ENCODE measurements around the gene STIMATE. TPM values are rescaled to one million over a fixed set of nuclear protein-coding genes. Genes with fewer than 3 reads are reported as not detected.

STIMATE gene
- polyA plus RNA-seq, 1 donor from 2014 or later: 14.6 TPM

- Histone ChIP-seq H3K36me3 (ENCODE audit: insufficient read depth, low read length) (no peaks in the 10 kb centered on the region), H4K20me1 (ENCODE audit: insufficient read depth) (no peaks in the 10 kb centered on the region), H3K27me3 (ENCODE audit: insufficient read depth, low read depth, low read length) (no peaks in the 10 kb centered on the region), H3K27ac (ENCODE audit: low read length) (no peak overlapping the region), H3K9me2 (ENCODE audit: insufficient read depth, low read length) (no peaks in the 10 kb centered on the region), H3K9ac (ENCODE audit: low read length) (no peak overlapping the region), H3K4me3 (ENCODE audit: low read length) (no peak overlapping the region), H3K9me3 (ENCODE audit: low read length) (no peaks in the 10 kb centered on the region), H2AFZ (ENCODE audit: low read depth, low read length) (no peak overlapping the region), H3K79me2 (replicated peaks; ENCODE audit: insufficient read depth, low read length) (no peaks in the 10 kb centered on the region), H3K4me2 (ENCODE audit: low read length) (no peak overlapping the region), H3F3A (ENCODE audit: insufficient read depth, low read length, poor library complexity, severe bottlenecking) (no peaks in the 10 kb centered on the region)
- TF ChIP-seq EP300 (conservative IDR thresholded peaks at IDR 0.05; ENCODE audit: poor library complexity, severe bottlenecking): no peak
- no peak for TF ChIP-seq CTCF (IDR thresholded peaks at IDR 0.05; ENCODE audit: poor library complexity, severe bottlenecking)
- TF ChIP-seq REST (IDR thresholded peaks at IDR 0.05; ENCODE audit: borderline replicate concordance): no peak
- no peak for TF ChIP-seq EZH2 (IDR thresholded peaks at IDR 0.05; ENCODE audit: borderline replicate concordance, insufficient read depth, low read length, poor library complexity, severe bottlenecking)
- TF ChIP-seq SMC3 (conservative IDR thresholded peaks at IDR 0.05; ENCODE audit: poor library complexity): no peak
- TF ChIP-seq RAD21 (conservative IDR thresholded peaks at IDR 0.05): no peak
- TF ChIP-seq TAF1 (IDR thresholded peaks at IDR 0.05; ENCODE audit: low read depth): no peak
- no peak for TF ChIP-seq POLR2AphosphoS5 (IDR thresholded peaks at IDR 0.05)
- TF ChIP-seq MXI1 (conservative IDR thresholded peaks at IDR 0.05; ENCODE audit: poor library complexity, severe bottlenecking): no peak
These were observed 37.5 kb downstream of the STIMATE start for GRCh38 chr3:52859686-52860423.

GRCh38 chr3:52857864-52858263 is 39.5 kb downstream of the STIMATE start:
- Histone ChIP-seq H3K9me3 (ENCODE audit: low read length) (no peaks in the 10 kb centered on the region), H3K36me3 (ENCODE audit: insufficient read depth, low read length) (no peaks in the 10 kb centered on the region), H3K4me3 (ENCODE audit: low read length) (no peak overlapping the region), H3F3A (ENCODE audit: insufficient read depth, low read length, poor library complexity, severe bottlenecking) (no peaks in the 10 kb centered on the region), H2AFZ (ENCODE audit: low read depth, low read length) (no peak overlapping the region), H3K9ac (ENCODE audit: low read length) (no peak overlapping the region), H3K9me2 (ENCODE audit: insufficient read depth, low read length) (no peaks in the 10 kb centered on the region), H3K4me2 (ENCODE audit: low read length) (no peak overlapping the region), H3K79me2 (replicated peaks; ENCODE audit: insufficient read depth, low read length) (no peaks in the 10 kb centered on the region), H3K27me3 (ENCODE audit: insufficient read depth, low read depth, low read length) (no peaks in the 10 kb centered on the region), H3K27ac (ENCODE audit: low read length) (no peak overlapping the region), H4K20me1 (ENCODE audit: insufficient read depth) (no peaks in the 10 kb centered on the region)
- TF ChIP-seq TAF1 (IDR thresholded peaks at IDR 0.05; ENCODE audit: low read depth) (no peak), EP300 (conservative IDR thresholded peaks at IDR 0.05; ENCODE audit: poor library complexity, severe bottlenecking) (no peak), SMC3 (conservative IDR thresholded peaks at IDR 0.05; ENCODE audit: poor library complexity) (no peak), EZH2 (IDR thresholded peaks at IDR 0.05; ENCODE audit: borderline replicate concordance, insufficient read depth, low read length, poor library complexity, severe bottlenecking) (no peak), MXI1 (conservative IDR thresholded peaks at IDR 0.05; ENCODE audit: poor library complexity, severe bottlenecking) (no peak), CTCF (IDR thresholded peaks at IDR 0.05; ENCODE audit: poor library complexity, severe bottlenecking) (no peak)

Measured in neural cell (in vitro differentiated cells).